Hematopoietic multipotent progenitor cell treated with erythropoietin and hydrocortisone succinate and interleukin-3 and kit ligand, for 17 days (in vitro differentiated cells): ENCODE measurements around the gene PHLDA2.
A peak's percentile ranks its signal among the peaks of the same experiment; 100 is the strongest.
"Not testable (repeated sequence)": the region's sequence is repeated elsewhere in the genome, so short reads cannot be mapped to it uniquely, and the experiment has no call there.

Experiments used
- DNase-seq: peaks from one replicate; pipeline ENCODE4 v3.0.0-alpha.2; 2015; ENCODE audit warnings: low spot score

The PHLDA2 gene

DNA sequence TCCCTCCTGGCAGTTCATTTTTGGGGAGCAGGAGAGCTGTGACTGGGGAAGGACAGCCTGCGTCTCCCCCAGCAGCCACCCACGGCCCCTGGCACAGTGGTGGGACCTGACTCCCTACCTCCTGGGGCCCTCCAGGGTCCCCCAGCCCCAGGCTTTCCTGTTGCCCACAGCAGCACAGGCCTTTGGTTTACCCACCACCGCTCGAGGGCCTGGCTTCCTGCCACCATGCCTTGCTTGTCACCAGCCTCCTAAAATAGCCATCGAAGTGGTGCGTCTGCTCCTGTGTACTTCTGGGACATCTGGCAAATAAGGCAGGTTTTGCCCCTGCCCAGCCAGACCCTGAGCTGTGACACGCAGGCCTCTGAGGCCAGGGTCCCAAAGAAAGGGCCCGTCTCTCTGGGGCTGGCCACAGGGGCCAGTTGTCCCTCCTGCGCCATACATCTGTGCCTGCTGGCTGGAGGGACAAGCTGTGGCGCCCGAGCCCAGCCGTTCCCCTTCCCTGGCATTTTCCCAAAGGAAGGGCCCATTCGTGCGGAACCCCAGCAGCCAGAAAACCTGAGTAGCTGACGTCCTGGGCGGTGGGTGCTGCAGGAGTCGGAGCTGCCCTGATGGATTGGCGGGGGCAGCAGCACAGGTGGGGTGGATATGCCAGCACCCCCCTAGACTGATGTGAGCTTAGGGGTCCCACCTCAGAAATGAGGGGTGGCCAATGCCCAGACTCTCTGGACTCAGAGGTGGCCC is 14.6 kb downstream of the PHLDA2 start:
- no peak for DNase-seq

DNA sequence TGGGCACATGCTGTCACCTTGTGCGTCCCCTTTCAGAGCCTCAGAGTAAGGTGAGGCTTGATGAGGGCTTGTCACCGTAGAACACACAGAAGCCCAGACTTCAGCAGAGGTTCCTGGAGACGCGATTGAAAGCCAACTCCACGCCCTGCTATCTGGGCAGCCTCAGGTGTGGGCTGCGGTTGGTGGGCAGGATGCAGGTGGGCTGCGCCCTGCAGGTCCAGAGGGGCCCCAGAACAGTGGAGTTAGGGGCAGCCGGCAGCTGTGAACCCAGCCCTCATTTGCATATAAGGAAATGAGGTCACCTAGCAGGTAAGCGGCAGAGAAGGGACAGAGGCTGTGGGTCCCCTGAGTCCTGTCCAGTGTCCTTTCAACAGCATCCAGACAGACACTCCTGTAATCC is 15.4 kb downstream of the PHLDA2 start:
- no peak for DNase-seq

DNA sequence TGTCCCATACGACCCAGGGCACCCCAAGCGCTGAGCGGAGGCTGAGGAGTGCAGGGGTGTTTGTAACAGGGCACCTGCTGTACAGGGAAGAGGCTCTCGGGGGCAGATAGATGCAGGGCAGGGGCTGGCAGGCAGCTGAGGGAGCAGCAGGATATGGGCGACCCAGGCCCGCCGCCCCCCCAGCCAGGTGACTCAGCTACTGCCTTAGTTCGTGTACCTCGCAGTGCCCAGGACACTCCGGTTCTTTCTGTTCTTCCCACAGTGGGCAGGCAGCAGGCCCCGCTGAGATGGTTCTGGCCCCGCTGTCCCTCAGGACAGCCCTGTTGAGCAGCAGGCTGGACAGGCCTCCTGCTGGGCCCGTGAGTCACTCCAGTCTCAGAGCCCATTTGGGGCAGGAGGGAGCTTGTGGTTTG is 16.2 kb downstream of the PHLDA2 start:
- no peak for DNase-seq

DNA sequence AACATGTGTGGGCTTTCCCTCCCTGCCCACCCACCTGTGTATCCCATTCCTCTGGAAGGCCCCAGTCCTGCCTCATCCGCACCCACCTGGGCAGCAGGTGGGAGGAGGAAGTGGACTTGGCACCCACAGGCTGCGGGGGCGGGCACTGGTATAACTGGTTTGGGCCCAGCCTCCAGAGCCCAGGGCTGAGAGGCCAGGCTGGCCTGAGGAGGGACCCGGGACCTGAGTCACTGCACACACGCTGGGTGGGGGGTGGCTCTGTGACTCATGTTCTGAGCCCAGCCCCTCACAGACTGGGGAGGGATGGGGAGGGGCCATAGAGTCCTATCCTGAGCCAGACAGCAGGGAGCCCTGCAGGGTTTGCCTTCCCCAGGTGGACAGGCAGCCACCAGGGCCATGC is 16.7 kb downstream of the PHLDA2 start:
- DNase-seq, result no peak

DNA sequence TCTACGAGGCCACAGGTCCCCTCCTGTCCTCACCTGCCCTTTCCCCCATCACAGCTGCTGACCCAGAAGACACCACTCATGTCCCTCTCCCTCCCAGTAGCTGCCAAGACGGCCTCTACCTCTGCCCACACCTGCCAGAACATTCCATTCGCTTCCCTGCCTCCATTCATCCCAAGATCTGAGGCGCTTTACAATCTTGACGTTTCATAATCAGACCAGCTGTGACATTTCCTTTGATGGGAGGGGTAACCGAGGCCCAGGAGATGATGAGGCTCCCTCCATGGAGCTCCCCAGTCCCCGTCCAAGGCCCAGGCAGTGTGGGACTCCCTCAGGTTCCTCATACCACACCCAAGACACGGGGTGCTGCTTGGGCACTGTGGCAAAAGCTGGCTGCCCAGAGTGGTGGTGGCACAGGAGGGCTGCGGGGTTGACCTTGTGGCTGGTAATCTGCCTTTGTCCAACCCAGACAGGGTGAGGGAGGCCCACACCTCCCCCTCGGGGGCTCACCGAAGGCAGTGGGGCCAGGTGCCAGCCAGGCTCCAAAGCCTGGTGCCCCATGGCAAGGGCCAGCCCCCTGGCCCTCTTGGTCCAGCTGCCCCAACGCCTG is 17.3 kb downstream of the PHLDA2 start:
- no peak for DNase-seq

DNA sequence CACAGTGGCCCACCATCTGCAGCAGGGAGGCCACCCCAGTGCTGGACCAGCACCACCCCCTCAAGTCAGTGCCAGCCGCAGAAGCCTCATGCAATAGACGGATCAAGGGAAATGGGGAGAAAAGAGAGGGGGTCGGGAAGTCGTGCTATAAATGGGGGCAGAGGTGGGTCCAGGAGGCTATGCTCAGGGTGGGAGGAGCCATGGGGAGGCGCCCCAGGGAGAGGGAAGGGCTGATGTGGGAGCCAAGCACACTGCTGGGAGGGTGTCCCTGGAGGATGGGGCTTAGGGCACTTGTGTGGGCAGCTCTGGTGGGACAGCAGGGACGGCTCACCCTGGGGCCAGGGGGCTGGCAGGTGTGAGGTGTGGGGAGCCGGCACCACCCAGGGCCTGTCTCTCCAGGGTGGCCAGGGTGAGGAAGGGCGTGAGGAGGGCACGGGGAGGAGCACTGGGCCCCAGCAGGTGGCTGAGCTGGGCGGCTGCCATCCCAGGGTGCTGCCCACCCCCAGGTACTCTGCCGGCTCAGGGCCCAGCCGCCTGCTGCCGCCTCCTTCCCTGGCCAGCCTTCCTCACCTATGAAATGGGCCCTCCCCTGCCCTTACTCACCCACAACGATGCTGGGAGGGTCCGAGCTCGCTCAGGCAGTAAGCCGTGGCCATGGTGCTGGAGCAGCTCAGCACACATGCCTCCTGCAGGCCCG is 18.0 kb downstream of the PHLDA2 start:
- DNase-seq, result no peak

DNA sequence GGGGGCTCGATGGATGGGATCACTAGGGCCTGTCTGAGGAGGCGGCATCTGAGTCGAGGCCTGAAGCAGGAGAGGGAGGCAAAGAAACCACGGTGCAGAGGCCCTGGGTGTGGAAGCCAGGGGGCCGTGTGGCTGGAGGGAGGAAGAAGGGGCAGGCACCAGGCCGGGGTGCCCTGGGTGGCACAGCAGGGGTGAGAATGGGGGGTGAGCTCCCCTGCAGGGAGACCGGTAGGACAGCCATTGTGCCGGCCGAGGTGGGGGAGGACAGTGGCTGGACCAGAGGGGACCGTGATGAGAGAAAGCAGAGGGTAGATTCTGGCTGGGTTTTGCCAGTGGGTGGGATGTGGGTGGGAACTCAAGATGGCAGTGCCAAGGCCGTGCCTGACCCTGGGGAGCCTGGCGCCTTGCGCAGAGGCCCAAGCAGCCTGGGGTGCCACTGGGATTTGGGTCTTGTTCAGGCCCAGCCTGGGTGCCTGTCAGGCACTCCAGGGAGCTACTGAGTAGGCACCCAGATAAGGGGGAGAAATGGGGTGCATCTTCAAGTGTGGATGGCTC is 18.7 kb downstream of the PHLDA2 start:
- DNase-seq, result no peak

DNA sequence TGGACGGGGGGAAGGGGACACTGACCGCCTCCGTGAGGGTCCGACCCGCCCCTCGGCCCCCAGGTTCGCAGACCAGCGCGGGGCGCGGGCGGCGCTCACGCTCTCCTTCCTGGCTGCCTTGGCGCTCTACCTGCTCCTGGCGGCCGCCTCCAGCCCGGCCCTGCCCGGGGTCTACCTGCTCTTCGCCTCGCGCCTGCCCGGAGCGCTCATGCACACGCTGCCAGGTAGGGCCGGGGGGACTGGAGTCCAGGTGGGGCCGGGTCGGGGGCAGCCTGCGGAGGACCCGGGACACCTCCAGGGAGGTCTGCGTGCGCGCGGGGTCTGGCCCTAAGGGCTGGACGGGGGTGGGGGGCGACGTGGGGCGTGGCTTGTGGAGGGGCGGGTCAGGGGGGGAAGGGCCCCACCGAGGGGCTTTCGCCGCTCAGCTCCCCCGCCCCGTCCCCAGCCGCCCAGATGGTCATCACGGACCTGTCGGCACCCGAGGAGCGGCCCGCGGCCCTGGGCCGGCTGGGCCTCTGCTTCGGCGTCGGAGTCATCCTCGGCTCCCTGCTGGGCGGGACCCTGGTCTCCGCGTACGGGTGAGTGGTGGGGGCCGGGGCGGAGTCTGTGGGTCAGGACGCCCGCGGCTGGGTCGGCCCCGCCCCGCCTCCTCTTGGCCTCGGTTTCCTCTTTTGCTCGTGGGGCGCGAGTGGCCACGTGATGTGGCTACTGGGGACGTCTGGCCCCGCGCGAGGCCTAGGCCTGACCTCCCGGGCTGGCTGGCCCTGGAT is 19.9 kb downstream of the PHLDA2 start:
- DNase-seq, result no peak

DNA sequence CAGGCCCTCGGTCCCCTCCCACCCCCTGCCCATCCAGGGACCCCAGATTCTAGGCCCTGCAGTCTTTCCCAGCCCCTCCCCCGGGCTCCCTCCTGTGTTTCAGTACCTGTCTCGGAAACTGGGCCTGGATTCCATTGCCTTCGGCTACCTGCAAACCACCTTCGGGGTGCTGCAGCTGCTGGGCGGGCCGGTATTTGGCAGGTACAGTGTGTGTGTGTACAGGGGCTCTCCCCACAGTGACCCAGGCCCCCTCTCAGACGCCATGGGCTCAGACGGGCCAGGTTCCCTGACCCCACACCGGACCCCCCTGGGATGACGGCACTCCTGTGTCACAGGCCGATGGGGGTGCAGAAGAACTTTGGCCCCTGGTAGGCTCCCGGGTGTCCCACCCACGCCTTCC is 21.1 kb downstream of the PHLDA2 start:
- no peak for DNase-seq

DNA sequence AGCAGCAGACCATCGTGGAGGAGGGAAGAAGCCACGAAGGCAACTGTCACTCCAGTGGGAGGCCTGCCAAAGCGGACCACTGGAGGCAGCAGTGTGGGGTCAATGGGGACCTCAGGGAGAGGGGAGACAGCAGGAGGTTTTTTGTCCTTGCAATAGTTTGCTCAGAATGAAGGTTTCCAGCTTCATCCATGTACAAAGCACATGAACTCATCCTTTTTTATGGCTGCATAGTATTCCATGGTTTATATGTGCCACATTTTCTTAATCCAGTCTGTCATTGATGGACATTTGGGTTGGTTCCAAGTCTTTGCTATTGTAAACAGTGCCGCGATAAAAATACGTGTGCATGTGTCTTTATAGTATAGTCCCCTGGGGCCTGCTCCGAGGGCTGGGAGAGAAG is 23.9 kb downstream of the PHLDA2 start:
- not testable (repeated sequence) for DNase-seq

DNA sequence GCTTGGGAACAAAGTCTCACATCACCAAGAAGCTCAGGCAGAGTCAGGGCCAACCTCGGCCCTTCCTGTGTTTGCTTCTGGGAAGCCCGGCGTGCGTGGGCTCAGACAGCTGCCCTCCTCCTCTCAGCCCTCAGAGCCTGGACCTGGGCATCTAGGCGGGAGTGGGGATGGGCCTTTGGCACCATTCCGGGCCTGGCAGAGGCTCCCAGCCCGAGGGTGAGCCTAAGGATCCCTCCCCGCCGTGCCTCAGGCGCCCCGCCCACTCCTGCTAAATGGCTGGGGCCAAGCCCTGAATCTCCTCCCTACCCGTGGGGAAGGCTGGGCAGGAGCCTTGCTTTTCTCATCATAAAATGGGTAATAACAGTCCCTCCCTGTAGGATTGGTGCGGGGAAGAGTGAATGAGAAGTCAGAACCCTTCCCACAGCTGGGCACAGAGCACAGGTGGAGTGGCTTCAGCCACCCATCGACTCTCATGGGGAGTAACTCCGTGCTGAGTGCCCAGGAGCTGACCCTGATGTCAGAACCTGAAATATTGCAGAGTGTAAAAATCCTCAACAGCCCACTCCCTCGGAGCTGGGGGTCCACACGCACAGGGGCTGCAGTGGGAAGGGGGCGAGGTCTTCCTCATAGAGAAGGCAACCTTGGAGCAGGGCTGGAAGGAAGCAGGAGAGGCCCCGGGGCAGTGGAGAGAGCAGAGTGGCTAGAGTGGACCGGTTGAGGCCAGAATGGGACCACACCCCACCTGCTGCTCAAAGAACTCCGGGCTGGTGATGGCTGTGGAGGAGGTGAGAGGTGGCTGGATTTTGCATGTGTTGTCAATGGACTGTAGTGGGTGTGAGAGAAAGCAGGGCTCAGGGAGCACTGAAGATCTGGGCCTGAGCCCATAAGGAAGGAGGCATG is 24.8 kb downstream of the PHLDA2 start:
- DNase-seq, result no peak

DNA sequence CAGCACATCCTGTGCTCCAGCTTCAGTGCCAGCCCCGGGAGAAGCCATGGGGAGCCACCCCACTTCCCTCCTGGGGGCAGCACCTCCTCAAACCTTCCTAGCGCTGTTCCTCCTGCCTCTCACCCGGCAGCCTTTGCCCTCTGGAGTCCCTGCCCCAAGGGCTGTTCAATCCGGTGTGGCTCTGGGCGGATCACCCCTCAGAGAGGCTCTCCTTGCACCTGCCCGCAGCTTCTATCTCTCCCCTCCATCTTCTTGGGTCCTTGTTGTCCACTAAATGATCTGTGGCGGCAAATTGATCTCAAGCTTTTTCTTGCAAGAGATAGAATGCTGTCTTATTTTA is 25.6 kb downstream of the PHLDA2 start:
- DNase-seq, result no peak

DNA sequence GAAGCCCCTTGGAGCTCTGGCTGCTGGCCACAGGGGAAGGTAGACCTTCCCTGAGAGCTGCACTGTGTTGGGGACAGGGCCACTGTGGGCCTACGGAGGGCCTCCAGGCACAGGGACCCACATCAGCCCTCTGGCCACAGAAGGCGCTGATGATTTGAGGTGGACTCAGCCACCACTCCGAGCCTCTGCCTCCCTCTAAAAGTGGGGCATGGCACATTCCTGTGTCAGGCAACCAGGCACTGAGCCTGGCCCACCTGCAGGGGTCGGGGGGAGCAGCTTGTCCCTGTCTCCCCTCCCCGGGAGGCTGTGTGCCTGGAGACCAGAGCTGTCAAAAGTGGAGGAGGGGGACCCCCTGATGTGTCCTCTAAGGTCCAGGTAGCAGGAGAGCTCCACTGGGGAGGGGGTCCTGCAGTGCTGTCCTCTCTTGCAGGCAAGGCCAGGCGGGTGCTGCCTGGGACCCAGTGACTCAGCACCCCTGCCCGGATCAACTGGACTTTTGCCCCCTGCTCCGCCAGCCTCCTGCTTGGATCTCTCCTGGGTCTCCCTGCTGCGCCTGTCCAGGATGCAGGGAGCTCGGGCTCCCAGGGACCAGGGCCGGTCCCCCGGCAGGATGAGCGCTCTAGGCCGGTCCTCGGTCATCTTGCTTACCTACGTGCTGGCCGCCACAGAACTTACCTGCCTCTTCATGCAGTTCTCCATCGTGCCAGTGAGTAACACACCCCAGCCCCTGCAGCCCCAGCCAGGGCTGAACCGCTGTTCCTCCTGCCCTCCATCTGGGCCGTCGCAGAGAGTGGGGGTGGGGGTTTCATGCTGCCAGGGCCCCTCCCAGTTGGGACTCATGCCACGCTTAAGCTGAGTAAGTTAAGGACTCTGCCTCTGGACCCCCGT is 26.2 kb downstream of the PHLDA2 start:
- no peak for DNase-seq

DNA sequence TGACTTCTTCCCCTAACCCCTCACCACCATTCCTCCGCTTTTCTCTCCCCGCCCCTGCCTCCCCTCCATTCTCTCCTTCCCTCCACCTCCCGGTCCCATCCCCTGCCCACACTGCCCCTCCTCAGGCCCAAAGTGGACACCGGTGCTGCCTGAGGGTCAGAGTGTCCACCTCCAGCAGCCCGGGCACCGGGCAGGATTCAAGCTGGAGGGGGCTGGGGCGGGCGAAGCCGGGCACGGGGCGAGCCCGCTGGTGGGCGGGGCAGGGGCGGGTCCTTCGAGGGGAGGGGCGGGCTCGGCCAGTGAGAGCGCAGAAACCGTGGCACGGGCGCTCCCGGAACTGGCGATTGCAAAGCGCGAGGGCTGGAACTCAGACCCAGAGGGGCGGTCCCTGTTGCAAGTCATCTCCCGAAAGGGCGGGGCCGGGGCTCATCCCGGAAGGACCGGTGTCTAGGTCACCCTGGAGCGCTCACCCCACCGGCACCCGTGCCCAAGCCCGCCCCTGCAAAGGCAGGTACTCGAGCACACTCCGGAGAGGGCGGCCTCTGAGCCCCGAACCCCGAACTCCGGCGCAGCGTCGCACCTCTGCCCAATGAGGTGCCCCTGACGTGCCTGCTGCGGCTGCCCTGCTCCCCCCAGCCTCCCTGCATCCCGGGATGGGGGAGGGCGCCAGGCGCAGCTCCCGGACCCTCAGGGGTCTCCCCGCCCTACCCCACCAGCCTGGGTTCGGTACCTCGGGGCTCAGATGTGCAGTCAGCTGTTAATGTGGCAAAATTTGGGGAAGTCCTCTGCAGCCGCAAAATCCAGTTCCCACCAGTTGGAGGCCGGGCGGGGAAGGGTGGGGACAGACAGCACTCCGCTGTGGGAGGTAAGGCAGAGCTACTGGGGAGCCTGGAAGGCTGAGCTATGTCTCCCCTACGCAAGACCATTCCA is 27.1 kb downstream of the PHLDA2 start:
- peak; percentile 81 for DNase-seq

DNA sequence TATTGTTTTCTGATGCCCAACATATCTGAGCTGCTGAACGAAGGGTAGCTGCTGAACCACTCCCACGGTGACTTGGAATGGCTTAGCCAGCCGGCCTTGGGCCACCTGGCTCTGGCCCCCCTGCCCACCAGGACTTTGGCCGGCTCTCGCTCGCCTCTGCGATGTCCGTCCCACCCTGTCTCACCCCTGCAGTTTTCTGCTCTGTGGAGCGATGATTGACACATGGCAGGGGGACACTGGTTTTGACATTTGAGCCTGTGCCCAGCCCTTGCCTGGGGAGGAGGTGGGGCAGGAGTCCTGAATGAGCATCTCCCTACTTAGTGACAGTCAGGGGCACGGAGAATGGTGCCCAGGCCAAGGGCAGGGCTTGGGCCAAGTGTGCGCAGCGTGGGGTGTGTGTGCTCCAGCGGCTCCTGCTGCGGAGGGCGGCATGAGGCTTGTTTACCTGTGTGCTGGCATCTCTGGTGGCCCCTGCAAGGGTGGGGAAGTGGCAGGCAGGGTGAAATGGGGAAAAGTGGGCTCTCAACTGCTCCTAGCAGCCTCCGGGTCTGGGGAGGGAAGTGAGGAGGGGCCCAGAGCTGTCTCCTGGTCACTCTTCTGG is 27.9 kb downstream of the PHLDA2 start:
- no peak for DNase-seq

DNA sequence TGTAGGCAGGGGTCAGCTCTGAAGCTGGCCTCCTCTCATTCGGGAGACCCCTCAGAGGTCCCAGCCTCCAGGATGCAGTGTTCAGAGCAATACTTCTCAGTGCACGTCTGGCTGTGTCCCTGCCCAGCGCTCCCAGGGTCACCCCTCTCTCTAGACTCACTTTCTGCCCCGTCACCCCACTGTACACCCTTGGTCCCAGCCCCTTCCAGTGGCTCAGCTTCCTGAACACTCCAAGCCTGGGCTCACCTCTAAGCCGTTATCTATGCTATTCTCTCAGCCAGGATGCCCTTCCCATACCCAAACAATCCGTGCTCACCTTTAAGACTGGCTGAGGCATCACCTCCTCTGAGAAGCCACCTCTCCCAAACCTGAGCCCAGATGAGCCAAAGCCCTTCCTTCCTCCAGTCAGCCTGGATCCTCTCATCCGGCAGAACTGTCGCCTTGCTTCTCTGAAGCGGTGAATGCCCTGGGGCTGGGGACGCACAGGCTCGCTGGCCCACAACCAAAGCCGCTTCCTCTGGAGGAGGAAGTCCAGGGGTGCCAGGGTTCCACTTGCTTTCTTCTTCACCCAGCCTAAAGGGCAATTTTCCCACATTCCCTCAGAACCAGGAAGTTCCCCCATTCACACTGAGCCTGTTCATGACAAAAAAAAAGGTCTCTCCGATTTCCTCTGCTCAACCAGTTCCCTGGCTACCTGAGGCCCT is 30.0 kb downstream of the PHLDA2 start:
- DNase-seq, result no peak

DNA sequence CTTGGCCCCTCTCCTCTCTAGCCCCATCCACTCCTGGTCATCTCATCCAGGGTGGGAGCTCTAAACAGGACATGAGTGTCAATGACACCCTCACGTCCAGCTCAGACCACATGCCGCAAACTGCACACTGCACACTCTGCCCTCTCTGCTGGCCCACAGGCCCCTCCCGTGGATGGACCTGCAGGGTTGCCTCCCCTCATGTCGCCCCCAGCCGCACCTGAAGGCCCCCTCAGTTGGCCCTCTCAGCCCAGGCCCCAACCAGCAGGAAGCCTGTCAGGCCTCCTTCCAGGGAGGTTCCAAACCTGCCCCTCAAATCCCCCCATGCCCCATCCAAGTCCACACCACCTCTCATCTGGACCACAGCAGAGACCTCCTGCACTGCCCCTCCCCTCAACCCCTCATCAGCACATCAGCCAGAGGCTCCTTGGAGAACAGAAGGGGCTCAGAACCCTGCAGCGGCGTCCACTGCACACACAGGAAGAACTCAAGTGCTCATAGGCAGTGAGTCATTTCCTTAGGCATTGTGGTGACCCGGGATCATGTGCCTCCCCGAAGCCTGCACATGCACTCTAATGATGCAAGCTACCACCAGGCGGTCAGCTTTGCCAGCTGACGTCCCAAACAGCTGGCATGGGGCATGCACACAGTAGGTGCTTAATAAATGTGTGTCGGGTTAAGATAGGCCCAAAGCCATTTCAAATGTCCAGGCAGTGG is 30.7 kb downstream of the PHLDA2 start:
- no peak for DNase-seq

DNA sequence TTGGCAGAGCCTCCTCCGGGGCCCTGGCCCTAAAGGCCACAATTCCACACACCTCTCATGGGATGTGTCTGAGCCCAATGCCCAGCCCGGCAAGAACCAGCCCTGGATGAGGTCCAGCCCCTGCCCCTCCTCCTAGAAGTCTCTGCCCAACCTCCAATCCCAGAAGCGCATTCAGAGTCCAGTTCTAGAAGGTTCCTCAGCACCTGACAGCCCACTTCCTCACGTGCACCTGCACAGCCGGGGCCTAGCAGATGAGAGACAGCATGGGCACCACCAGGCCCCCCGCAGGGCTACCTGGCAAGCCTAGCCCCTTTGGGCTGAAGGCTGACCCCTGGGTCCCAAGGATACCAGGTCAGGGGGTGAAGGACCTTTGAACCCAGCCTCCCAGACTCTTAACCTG is 32.2 kb downstream of the PHLDA2 start:
- no peak for DNase-seq
